ENCODE data around the gene FN1. TPM values are rescaled to one million over a fixed set of nuclear protein-coding genes. Genes with fewer than 3 reads are reported as not detected.

The FN1 gene
- total RNA-seq, 1 donor from 2014 or later: 909 TPM

- TF ChIP-seq, protein P1, sequence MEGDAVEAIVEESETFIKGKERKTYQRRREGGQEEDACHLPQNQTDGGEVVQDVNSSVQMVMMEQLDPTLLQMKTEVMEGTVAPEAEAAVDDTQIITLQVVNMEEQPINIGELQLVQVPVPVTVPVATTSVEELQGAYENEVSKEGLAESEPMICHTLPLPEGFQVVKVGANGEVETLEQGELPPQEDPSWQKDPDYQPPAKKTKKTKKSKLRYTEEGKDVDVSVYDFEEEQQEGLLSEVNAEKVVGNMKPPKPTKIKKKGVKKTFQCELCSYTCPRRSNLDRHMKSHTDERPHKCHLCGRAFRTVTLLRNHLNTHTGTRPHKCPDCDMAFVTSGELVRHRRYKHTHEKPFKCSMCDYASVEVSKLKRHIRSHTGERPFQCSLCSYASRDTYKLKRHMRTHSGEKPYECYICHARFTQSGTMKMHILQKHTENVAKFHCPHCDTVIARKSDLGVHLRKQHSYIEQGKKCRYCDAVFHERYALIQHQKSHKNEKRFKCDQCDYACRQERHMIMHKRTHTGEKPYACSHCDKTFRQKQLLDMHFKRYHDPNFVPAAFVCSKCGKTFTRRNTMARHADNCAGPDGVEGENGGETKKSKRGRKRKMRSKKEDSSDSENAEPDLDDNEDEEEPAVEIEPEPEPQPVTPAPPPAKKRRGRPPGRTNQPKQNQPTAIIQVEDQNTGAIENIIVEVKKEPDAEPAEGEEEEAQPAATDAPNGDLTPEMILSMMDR (IDR thresholded peaks at IDR 0.05; ENCODE audit: unreplicated experiment): no peak
- H3K4me3 Mint-ChIP-seq: no peak overlapping the region
- H3K36me3 Mint-ChIP-seq: peaks cover 28% of the 10 kb centered on the region
- H3K27ac Mint-ChIP-seq: no peak overlapping the region
- H3K9me3 Mint-ChIP-seq: no peaks in the 10 kb centered on the region
- no peaks in the 10 kb centered on the region for H3K27me3 Mint-ChIP-seq (ENCODE audit: low read depth)
- DNase-seq (ENCODE audit: low spot score in 2 of 2, unreplicated experiment in 2 of 2): no peak
- H3K4me1 Mint-ChIP-seq: peaks cover 5% of the 10 kb centered on the region
Observed at GRCh38 chr2:215419769-215420470, 15.9 kb downstream of the FN1 start.

GRCh38 chr2:215419113-215419512 lies 16.8 kb downstream of the FN1 start:
- Mint-ChIP-seq H3K9me3 (no peaks in the 10 kb centered on the region), H3K4me1 (peaks cover 5% of the 10 kb centered on the region), H3K36me3 (peaks cover 26% of the 10 kb centered on the region), H3K4me3 (no peak overlapping the region), H3K27ac (no peak overlapping the region), H3K27me3 (ENCODE audit: low read depth) (no peaks in the 10 kb centered on the region)
- no peak for DNase-seq (ENCODE audit: low spot score in 2 of 2, unreplicated experiment in 2 of 2)
- TF ChIP-seq, protein P1 (IDR thresholded peaks at IDR 0.05; ENCODE audit: unreplicated experiment): no peak

DNA sequence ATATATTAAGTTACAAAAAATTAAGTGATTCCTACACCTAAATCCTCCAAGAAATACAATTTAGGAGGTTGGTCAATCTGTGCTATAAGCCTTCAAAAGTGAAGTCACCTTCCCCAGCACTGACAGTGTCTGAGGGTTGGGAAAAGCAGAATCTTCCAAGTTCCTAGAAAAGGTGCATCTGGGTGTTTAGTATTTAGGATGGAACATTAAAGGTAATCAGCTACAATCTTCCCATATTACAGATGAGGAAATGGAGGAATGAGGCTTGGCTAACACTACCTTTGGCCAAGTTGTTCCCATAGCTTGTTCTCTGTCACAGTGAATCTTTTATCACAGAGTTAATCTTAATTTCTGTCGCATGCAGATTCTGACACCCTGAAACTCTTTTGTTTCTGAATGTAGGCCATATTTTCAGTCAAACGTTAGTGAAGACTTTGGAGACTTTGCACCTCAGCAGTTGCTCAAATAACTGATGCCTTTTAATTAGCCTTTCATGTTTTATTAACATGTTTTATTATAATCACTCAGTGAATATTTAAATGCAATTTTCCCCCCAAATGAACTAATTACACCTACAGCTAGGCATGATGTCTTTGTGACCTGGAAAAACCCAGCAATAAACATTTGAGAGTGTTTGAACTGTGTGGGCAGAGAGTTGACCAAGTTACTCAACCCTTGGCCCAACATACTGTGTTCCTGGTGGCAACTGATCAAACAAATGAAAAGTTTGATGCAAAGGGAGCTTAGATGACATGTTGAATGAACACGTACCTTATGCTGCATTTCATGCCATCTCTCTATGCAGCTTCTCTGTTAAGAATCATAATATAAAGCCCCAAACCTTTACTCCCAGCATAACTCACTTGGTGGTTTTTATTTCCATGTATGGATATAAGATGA lies 17.6 kb downstream of the FN1 start:
- no peak overlapping the region for H3K4me3 Mint-ChIP-seq
- H3K36me3 Mint-ChIP-seq: peaks cover 24% of the 10 kb centered on the region
- no peaks in the 10 kb centered on the region for H3K9me3 Mint-ChIP-seq
- no peak overlapping the region for H3K27ac Mint-ChIP-seq
- DNase-seq (ENCODE audit: low spot score in 2 of 2, unreplicated experiment in 2 of 2): no peak
- TF ChIP-seq, protein P1 (IDR thresholded peaks at IDR 0.05; ENCODE audit: unreplicated experiment): no peak
- H3K27me3 Mint-ChIP-seq (ENCODE audit: low read depth): no peaks in the 10 kb centered on the region
- peaks cover 5% of the 10 kb centered on the region for H3K4me1 Mint-ChIP-seq

DNA sequence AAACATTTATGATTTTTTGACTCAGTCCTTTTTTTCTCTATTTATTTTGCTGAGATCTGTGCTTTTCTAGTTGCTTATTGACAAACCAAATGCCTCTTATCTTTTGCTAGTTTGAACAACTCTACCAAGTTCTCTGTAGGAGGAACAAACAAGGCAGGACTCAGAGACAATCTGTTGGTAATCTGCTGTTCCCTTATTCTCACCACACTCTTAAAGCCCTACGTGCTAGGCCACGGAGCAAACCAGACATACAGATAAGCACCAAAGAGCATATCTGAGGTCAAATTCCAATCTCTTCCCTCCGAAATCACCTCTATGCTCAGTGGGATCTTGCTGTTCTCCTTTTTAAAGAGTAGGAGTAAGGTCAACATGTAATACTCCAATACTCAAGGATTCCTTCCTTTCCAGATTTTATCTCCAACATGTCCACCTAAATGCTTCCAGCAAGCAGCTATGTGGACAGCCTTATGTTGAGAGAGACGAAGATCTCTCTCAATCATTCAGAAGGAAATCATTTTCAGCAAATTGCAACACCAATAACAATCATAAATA lies 18.4 kb downstream of the FN1 start:
- Mint-ChIP-seq H3K4me3 (no peak overlapping the region), H3K27me3 (ENCODE audit: low read depth) (no peaks in the 10 kb centered on the region), H3K36me3 (peaks cover 26% of the 10 kb centered on the region), H3K4me1 (peaks cover 5% of the 10 kb centered on the region), H3K27ac (peak overlapping the region; percentile 37), H3K9me3 (no peaks in the 10 kb centered on the region)
- no peak for DNase-seq (ENCODE audit: low spot score in 2 of 2, unreplicated experiment in 2 of 2)
- TF ChIP-seq, protein P1 (IDR thresholded peaks at IDR 0.05; ENCODE audit: unreplicated experiment): no peak

GRCh38 chr2:215416656-215417055 lies 19.2 kb downstream of the FN1 start:
- no peak for DNase-seq (ENCODE audit: low spot score in 2 of 2, unreplicated experiment in 2 of 2)
- no peaks in the 10 kb centered on the region for H3K9me3 Mint-ChIP-seq
- no peaks in the 10 kb centered on the region for H3K27me3 Mint-ChIP-seq (ENCODE audit: low read depth)
- no peak overlapping the region for H3K27ac Mint-ChIP-seq
- no peaks in the 10 kb centered on the region for H3K4me1 Mint-ChIP-seq
- peaks cover 22% of the 10 kb centered on the region for H3K36me3 Mint-ChIP-seq
- no peak overlapping the region for H3K4me3 Mint-ChIP-seq
- TF ChIP-seq, protein P1 (IDR thresholded peaks at IDR 0.05; ENCODE audit: unreplicated experiment): no peak
